Smooth muscle cell (in vitro differentiated cells): ENCODE results near the gene RAB10. TPM values are rescaled to one million over a fixed set of nuclear protein-coding genes. Genes with fewer than 3 reads are reported as not detected.
"Not testable (repeated sequence)": the region's sequence is repeated elsewhere in the genome, so short reads cannot be mapped to it uniquely, and the experiment has no call there.

Experiments
- DNase-seq: peaks from one replicate; lab custom pipeline; 2025; ENCODE audit not compliant: unreplicated experiment; lab: John Stamatoyannopoulos, UW
- H2AFZ ChIP-seq: fragments of 200-600 bp; sonication (generic); 2 replicates; pipeline ENCODE4 v1.6.0; 2016; ENCODE audit warnings: antibody characterized with exemption, low read depth, mild to moderate bottlenecking
- H3F3A ChIP-seq: fragments of 200-600 bp; sonication (generic); 2 replicates; pipeline ENCODE4 v1.6.0; 2017; ENCODE audit warnings: antibody characterized with exemption, low read depth
- H3K27ac ChIP-seq: fragments of 200-600 bp; sonication (generic); 2 replicates; pipeline ENCODE4 v1.5.1; 2016; ENCODE audit warnings: low read depth, mild to moderate bottlenecking
- H3K27me3 ChIP-seq: fragments of 200-600 bp; sonication (generic); 2 replicates; pipeline ENCODE4 v1.6.1; 2016; ENCODE audit warnings: low read depth, mild to moderate bottlenecking
- H3K36me3 ChIP-seq: fragments of 200-600 bp; sonication (generic); 2 replicates; pipeline ENCODE4 v1.5.1; 2016; ENCODE audit warnings: low read depth
- H3K4me1 ChIP-seq: fragments of 200-600 bp; sonication (generic); 2 replicates; pipeline ENCODE4 v1.5.1; 2016; ENCODE audit warnings: low read depth
- H3K4me2 ChIP-seq: fragments of 200-600 bp; sonication (generic); 2 replicates; pipeline ENCODE4 v1.6.0; 2016; ENCODE audit warnings: mild to moderate bottlenecking
- H3K4me3 ChIP-seq: fragments of 200-600 bp; sonication (generic); 2 replicates; pipeline ENCODE4 v1.5.1; 2016; ENCODE audit warnings: mild to moderate bottlenecking
- H3K79me2 ChIP-seq: fragments of 200-600 bp; sonication (generic); 2 replicates; pipeline ENCODE4 v1.6.0; 2016; ENCODE audit warnings: low read depth, mild to moderate bottlenecking
- H3K9ac ChIP-seq: fragments of 200-600 bp; sonication (generic); 2 replicates; pipeline ENCODE4 v1.6.0; 2016; ENCODE audit warnings: low read depth
- H3K9me3 ChIP-seq: fragments of 200-600 bp; sonication (generic); replicated peaks from 2 replicates; pipeline ENCODE4 v1.5.1; 2016; ENCODE audit warnings: low read depth
- H4K20me1 ChIP-seq: fragments of 200-600 bp; sonication (generic); 2 replicates; pipeline ENCODE4 v1.6.0; 2016; ENCODE audit warnings: low read depth
- WGBS: methylation state at CpG from one replicate; pipeline ENCODE4 v1.1.7; 2016; ENCODE audit warnings: low lambda C conversion rate; 5-methylcytosine and 5-hydroxymethylcytosine counted together
- polyA plus RNA-seq: library from polyadenylated mRNA; unstranded; fragments of >200 nt; fragmentation: Nextera tagmentation; extraction: Ambion mirVana; gene quantifications from 2 replicates; pipeline ENCODE4 v1.2.1, GENCODE V29; 2016
- total RNA-seq: library from RNA; depleted of rRNA; stranded (reverse); fragments of >200 nt; gene quantifications from 2 replicates; pipeline ENCODE4 v1.2.3, GENCODE V29; 2014
- TF ChIP-seq, protein P1 (sequence below): fragments of 200-600 bp; sonication (generic); IDR thresholded peaks from 2 replicates; pipeline ENCODE4 v1.5.1; 2017; ENCODE audit warnings: borderline replicate concordance, mild to moderate bottlenecking, antibody characterized with exemption; ENCODE audit not compliant: insufficient read depth, poor library complexity, severe bottlenecking

Gene RAB10
- total and polyA plus RNA-seq, 2 experiments from 2014 or later = 101 to 149 TPM

DNA sequence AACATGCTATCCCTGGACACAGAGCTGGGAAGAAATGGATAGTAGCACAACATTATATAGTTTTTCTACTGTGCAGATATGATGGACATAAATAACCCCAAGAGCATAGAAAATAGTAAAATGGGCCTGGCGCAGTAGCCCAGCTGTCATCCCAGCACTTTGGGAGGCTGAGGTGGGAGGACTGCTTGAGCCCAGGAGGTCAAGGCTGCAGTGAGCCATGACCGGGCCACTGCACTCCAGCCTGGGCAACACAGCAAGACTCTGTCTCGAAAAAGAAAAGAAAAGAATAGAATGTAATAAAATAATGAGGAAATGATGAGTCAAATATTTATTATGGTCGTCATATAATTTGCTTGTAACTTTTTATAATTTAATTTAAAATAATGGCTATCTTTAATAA, 131.5 kb downstream of the RAB10 start:
- no peak overlapping the region for H3K4me3 ChIP-seq
- H3K9me3 ChIP-seq = no peaks in the 10 kb centered on the region
- no peaks in the 10 kb centered on the region for H3K27me3 ChIP-seq
- H3K79me2 ChIP-seq = no peaks in the 10 kb centered on the region
- TF ChIP-seq, protein P1, sequence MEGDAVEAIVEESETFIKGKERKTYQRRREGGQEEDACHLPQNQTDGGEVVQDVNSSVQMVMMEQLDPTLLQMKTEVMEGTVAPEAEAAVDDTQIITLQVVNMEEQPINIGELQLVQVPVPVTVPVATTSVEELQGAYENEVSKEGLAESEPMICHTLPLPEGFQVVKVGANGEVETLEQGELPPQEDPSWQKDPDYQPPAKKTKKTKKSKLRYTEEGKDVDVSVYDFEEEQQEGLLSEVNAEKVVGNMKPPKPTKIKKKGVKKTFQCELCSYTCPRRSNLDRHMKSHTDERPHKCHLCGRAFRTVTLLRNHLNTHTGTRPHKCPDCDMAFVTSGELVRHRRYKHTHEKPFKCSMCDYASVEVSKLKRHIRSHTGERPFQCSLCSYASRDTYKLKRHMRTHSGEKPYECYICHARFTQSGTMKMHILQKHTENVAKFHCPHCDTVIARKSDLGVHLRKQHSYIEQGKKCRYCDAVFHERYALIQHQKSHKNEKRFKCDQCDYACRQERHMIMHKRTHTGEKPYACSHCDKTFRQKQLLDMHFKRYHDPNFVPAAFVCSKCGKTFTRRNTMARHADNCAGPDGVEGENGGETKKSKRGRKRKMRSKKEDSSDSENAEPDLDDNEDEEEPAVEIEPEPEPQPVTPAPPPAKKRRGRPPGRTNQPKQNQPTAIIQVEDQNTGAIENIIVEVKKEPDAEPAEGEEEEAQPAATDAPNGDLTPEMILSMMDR = no peak
- no peak overlapping the region for H3K9ac ChIP-seq
- 80% methylated on average over 4 of the region's 4 CpGs for WGBS
- H4K20me1 ChIP-seq = no peaks in the 10 kb centered on the region
- H3K4me1 ChIP-seq = no peaks in the 10 kb centered on the region
- H3F3A ChIP-seq = no peaks in the 10 kb centered on the region
- DNase-seq = no peak
- no peak overlapping the region for H2AFZ ChIP-seq
- no peak overlapping the region for H3K27ac ChIP-seq
- H3K36me3 ChIP-seq = no peaks in the 10 kb centered on the region
- H3K4me2 ChIP-seq = no peak overlapping the region

GRCh38 chr2:26166541-26166940, 132.7 kb downstream of the RAB10 start:
- not testable (repeated sequence) for H3K4me2 ChIP-seq, H4K20me1 ChIP-seq, H3K27me3 ChIP-seq, H3K9me3 ChIP-seq, H3K79me2 ChIP-seq, H2AFZ ChIP-seq, DNase-seq, H3K9ac ChIP-seq, H3K4me3 ChIP-seq, H3K4me1 ChIP-seq, H3K36me3 ChIP-seq, H3F3A ChIP-seq, H3K27ac ChIP-seq
- 89% methylated on average over 6 of the region's 6 CpGs for WGBS

DNA sequence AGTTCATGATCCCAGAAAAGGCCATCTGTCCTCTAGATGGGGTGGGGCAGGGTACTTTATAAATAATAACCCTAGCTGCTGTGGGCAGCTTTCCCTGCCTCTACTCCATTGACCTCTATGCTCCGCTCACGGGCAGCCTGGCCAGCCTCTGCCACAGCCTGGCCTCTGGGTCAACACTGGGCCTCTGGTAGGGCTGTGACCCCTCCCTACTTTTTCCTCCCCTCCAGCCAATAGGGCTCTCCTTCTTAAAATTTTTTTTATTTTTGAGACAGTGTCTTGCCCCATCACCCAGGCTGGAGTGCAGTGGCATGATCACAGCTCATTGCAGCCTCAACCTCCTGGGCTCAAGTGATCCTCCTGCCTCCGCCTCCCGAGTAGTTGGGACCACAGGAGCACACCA, 134.9 kb downstream of the RAB10 start:
- no peaks in the 10 kb centered on the region for H4K20me1 ChIP-seq
- no peak overlapping the region for H3K27ac ChIP-seq
- H3F3A ChIP-seq = no peaks in the 10 kb centered on the region
- no peaks in the 10 kb centered on the region for H3K79me2 ChIP-seq
- no peak overlapping the region for H3K9ac ChIP-seq
- no peak overlapping the region for H3K4me2 ChIP-seq
- H2AFZ ChIP-seq = no peak overlapping the region
- H3K36me3 ChIP-seq = no peaks in the 10 kb centered on the region
- no peaks in the 10 kb centered on the region for H3K4me1 ChIP-seq
- WGBS = 96% methylated on average over 4 of the region's 4 CpGs
- DNase-seq = no peak
- peaks cover 20% of the 10 kb centered on the region for H3K27me3 ChIP-seq
- H3K9me3 ChIP-seq = no peaks in the 10 kb centered on the region
- TF ChIP-seq, protein P1 = no peak
- no peak overlapping the region for H3K4me3 ChIP-seq

DNA sequence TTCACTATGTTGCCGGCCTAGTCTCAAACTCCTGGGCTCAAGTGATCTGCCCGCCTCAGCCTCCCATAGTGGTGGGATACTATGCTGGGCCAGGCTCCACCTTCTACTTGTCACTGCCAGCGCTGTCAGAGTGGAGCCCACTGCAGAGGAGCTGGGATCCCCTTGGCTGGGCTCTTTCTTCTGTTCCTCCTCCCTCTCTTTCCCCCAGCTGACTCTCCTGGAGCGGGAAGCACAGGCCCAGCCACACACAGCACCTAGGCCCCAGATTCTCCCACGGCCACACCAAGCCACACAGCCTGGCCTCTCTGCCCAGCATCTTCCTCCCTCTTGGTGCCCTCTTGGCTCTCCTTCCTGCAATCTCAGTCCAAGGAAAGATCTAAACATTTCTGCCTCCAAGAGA, 135.3 kb downstream of the RAB10 start:
- WGBS = 92% methylated on average over 5 of the region's 5 CpGs
- H3K9me3 ChIP-seq = no peaks in the 10 kb centered on the region

More for the DNA sequence above, 135.3 kb downstream of the RAB10 start:
- H3K27me3 ChIP-seq = peaks cover 24% of the 10 kb centered on the region
- H3K27ac ChIP-seq = no peak overlapping the region
- no peak overlapping the region for H3K9ac ChIP-seq
- no peaks in the 10 kb centered on the region for H3K4me1 ChIP-seq
- H2AFZ ChIP-seq = no peak overlapping the region
- no peaks in the 10 kb centered on the region for H4K20me1 ChIP-seq
- TF ChIP-seq, protein P1 = no peak
- no peaks in the 10 kb centered on the region for H3F3A ChIP-seq
- no peak overlapping the region for H3K4me2 ChIP-seq
- no peak overlapping the region for H3K4me3 ChIP-seq
- H3K79me2 ChIP-seq = no peaks in the 10 kb centered on the region
- DNase-seq = no peak
- H3K36me3 ChIP-seq = no peaks in the 10 kb centered on the region
